HG03432 (cell line): Measurements from ENCODE around the gene SUSD5.

Source experiments
- ATAC-seq: cut with Tn5 transposase; IDR thresholded peaks from one replicate; pipeline ENCODE4 v1.9.1; 2021; ENCODE audit warnings: mild to moderate bottlenecking, moderate library complexity; ENCODE audit not compliant: unreplicated experiment

SUSD5 gene

GRCh38 chr3:33153782-33154181, 64.8 kb downstream of the SUSD5 start:
- ATAC-seq: no peak

DNA sequence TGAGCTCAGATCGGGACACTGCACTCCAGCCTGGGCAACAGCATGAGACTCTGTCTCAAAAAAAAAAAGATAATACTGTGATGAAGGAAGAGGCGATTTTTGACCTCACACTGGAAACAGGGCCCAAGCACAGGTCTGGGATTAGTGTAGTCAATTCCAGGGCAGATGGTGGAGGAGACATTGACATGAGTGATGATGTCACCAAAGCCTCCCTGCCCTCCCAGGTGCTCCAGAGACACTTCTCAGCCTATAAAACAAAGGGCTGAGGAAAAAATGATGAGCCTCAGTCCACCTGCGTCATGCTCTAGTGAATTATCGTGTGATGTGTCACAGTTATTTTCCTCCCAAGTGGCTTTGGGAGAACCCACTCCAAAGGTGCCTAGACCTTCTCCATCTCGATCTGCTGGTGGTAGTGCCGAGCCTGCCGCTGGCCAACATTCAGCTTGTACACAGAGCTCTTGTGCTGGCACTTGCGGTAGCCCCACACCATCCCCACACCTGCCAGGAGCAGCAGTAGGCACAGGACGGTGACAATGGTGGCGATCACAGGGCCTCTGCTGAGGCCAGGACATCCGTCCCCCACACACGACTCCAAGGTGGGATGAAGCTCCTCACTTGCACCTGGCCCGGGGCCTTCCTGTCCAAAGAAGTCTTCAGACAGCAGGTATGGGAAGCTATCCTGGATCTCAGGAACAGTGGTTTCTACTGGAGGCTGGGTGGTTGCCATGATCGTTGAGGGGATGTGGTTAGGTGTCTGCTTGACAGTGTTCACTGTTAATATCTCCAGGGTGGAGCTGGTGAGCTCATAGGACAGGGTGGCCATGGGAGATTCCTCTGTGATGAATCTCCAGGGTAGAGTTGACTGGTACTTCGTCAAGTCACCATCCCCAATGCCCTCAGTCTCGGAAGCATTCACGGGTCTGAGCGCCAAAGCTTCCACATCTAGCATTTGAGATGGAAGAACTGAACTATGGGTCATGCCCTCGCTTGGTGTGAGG, 65.9 kb downstream of the SUSD5 start:
- no peak for ATAC-seq

GRCh38 chr3:33149342-33149741, 69.3 kb downstream of the SUSD5 start:
- ATAC-seq: no peak

DNA sequence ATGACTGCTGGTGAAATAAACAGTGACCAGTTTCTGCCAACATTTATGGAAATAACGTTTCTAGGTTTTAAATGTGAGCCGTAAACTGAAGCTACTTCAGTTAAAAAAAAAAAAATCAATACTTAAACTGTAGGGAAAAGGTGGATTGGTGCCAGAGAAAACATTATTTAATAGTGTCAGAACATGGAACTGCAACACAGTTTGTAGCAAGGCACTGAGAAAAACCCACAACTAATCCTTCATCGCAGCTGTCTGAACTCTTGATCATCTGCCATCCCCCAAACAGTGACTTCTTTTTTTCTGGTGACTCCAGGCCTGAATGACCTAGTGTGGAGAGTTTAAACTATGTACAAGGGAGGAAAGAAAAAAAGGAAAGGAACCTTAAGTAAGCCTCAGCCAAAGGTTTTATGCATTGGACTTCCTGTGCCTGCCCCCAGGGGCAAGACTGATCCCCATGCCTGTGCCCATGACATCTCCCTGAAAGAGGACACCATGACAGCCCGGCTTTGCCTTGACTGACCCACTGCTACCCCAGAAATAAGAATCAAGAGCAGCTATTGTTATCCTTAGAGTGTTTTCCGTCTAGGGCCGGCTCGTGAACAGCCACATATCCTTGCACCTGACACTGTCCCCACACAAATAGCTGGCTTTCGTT, 71.7 kb downstream of the SUSD5 start:
- no peak for ATAC-seq

DNA sequence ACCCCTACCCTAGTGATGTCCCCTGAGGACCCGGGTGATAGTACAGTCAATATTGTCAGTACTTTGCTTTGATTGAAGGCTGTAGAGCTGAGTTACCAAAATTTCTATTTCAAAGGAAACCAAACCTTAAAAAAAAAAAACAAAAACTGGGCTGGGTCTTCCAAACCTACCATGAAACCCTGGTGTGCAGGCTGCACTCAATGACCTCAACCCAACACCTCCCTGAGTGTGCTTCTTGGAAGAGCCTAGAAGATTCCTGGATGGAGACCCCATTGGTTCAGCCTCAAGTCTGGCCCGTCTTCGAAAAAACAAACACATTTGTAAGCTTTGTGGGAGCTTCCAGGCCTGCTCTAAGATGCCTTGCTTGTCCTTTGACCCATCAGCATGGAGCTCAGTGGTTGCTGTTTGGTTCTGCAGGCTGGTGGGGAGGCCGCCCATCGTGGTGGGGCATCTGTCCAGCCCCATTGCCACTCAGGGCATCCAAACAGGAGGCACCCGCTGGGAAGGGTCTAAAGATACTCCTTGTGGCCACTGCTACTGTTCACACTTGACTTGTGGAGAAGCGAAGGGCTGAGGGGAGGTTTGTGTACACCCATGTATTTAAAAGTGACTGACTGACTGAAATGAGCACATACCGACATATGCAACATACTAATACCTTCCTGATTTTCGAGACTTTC, 72.6 kb downstream of the SUSD5 start:
- no peak for ATAC-seq

- ATAC-seq: no peak
Measured at GRCh38 chr3:33145221-33145900, 73.2 kb downstream of the SUSD5 start.

GRCh38 chr3:33144433-33144832, 74.2 kb downstream of the SUSD5 start:
- ATAC-seq: no peak

GRCh38 chr3:33141006-33141405, 77.6 kb downstream of the SUSD5 start:
- ATAC-seq: no peak

DNA sequence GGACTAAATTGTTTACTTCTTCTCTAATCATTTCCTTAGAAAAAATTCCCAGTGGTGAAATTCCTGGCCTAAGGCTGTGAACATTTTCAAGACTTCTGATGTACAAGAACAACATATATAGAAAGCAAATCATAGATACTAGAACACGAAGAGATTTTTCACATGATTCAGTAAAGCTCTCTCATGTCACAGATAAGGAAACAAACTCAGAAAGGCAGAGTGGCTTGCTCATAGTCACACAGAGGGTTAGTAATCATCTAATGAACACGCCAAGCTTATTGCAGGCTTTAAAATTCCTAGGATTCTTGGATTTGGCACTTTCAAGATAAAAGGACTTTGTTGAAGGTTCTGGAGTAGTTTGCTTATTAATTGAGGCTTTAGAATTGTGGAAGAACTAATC, 78.6 kb downstream of the SUSD5 start:
- ATAC-seq: no peak

DNA sequence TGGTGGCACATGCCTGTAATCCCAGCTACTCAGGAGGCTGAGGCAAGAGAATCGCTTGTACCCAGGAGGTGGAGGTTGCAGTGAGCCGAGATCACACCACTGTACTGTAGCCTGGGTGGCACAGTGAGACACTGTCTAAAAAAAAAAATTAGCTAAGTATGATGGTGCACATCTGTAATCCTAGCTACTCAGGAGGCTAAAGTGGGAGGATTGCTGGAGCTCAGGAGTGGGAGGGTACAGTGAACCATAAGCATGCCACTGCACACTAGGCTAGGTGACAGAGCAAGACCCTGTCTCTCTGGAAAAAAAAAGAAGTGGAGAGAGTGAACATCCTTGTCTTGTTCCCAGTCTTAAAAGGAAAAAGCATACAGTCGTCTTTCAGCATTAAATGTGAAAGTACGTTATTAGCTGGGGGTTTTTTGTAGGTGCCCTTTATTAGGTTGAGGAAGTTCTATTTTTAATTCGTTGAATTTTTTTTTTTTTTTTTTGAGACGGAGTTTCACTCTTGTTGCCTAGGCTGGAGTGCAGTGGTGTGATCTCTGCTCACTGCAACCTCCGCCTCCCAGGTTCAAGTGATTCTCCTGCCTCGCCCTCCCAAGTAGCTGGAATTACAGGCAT, 79.5 kb downstream of the SUSD5 start:
- ATAC-seq: peak; percentile 78

GRCh38 chr3:33137691-33138090, 80.9 kb downstream of the SUSD5 start:
- ATAC-seq: no peak

DNA sequence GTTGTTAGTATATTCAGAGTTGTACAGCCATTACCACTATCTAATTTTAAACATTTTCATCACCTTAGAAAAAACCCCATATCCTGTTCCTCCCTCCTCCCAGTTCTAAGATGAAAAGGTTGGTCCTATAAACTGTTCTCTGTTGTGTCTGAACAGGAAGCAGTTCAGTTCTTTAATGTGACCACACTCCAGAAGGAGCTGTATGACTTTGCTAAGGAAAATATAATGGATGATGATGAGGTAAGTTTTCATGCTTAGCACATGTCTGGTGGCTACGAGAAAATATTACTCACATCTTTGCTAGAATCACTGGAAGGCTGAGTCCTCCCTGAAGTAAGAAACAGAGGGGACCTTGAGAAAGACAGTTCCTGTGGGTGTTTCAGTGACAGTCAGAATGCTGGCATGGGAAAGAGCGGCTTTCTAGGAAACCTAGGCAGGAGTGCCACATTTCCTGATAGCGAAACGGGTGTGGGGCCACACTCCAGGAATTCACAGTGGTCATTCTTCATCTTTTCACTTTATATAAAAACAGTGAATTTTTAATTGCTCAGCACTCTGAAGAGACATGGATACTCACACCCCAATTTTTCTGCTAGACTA, 84.5 kb downstream of the SUSD5 start:
- peak; percentile 48 for ATAC-seq

DNA sequence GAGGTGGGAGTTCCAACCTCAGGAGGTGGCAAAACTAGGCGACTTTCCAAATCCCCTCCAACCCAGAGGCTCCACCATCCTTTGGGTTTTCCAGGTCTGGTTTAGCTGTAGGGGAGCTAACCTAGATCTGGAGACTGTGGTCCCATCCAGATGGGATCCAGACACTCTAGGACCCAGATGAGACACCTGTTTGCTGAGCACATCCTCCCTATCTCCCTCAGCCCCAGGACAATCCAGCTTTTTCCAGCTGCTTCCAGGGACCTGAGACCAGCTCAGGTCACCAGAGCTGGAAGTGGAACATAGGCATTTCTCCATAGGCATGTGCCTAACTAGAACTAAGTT, 86.6 kb downstream of the SUSD5 start:
- ATAC-seq: peak; percentile 27

GRCh38 chr3:33131331-33132018, 87.1 kb downstream of the SUSD5 start:
- peak; percentile 83 for ATAC-seq

DNA sequence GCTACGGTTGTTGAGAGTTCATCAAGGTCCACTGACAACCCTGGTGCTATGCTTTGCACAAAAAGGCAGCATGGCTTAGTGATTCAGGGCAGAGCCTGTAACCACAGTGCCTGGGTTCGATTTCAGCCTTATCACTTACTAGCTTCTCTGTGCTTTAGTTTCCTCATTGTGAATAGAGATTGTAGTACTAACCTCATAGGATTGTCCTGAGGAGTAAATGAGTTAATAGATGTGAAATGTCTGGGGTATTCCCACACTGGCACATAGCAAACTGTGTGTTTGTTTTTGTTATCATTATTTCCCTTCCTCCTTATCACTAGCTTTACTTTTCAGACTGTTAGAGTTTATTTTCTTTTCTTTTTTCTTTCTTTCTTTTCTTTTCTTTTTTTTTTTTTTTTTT, 88.5 kb downstream of the SUSD5 start:
- ATAC-seq: no peak

DNA sequence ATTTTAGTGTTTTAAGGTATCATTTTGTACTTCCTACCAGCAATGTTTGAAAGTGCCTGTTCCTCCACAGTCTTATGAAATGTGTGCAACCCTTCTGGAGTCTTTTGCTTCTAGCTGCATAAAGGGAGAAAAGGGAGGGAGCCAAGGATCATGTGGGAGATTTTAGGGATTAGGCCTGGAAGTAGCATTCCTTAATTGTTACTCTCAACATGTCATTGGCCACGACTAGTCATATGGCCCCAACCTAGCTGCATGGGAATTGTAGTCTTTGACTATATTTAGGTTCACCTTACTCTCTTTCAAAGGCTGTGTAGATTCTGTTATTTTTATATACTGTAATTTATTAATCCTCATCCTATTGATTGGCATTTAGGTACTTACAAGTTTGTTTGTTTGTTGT, 89.9 kb downstream of the SUSD5 start:
- no peak for ATAC-seq

GRCh38 chr3:33125840-33126239, 92.8 kb downstream of the SUSD5 start:
- ATAC-seq: no peak

GRCh38 chr3:33124638-33125037, 94.0 kb downstream of the SUSD5 start:
- ATAC-seq: no peak

DNA sequence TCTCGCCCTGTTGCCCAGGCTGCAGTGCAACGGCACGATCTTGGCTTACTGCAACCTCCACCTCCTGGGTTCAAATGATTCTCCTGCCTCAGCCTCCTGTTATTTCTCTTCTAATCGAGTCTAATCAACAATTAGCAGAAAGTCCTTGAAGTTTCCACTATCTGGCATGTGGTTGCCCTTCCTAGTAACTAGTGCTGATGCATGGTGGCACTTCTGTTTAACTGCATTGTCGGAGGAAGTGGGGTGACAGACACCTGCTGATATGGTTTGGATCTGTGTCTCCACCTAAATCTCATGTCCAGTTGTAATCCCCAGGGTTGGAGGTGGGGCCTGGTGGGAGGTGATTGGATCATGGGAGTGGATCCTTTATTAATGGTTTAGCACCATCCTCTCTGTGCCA, 95.6 kb downstream of the SUSD5 start:
- ATAC-seq: no peak

GRCh38 chr3:33119891-33120290, 98.7 kb downstream of the SUSD5 start:
- ATAC-seq: no peak
